OCI-LY7 (cell line): Measurements from ENCODE around the gene MYZAP. TPM values are rescaled to one million over a fixed set of nuclear protein-coding genes. Genes with fewer than 3 reads are reported as not detected.

Experiments used
- BruUV-seq: library from RNA; stranded (reverse); fragments of 400-500 nt; replicated peaks from 2 replicates; lab custom pipeline; 2021; lab: Mats Ljungman, UMichigan
- CTCF ChIA-PET: fragments of 300-600 bp; sonication (Branson Sonifier 250); formaldehyde crosslinking; loops from one replicate; lab custom pipeline; 2022; ENCODE audit warnings: antibody characterized with exemption; ENCODE audit not compliant: unreplicated experiment; lab: Charles Lee
- POLR2A ChIA-PET: fragments of 300-600 bp; sonication (Branson Sonifier 250); formaldehyde crosslinking; loops from one replicate; lab custom pipeline; 2022; ENCODE audit warnings: antibody characterized with exemption; lab: Charles Lee
- DNase-seq: peaks from one replicate; pipeline ENCODE4 v3.0.0-alpha.2; 2015; ENCODE audit warnings: low spot score
- H2AFZ ChIP-seq: fragments of 200-600 bp; sonication (generic), shearing (Covaris generic); 2 replicates; pipeline ENCODE4 v1.6.1; 2014; ENCODE audit warnings: mild to moderate bottlenecking, antibody characterized with exemption, low read length, moderate library complexity
- H3K27ac ChIP-seq: fragments of 200-600 bp; sonication (generic); 2 replicates; pipeline ENCODE4 v1.5.1; 2014; ENCODE audit warnings: mixed run types, low read depth, mild to moderate bottlenecking, moderate library complexity, low read length, inconsistent platforms; ENCODE audit not compliant: poor library complexity, severe bottlenecking
- H3K36me3 ChIP-seq: fragments of 200-600 bp; sonication (generic); 2 replicates; pipeline ENCODE4 v1.6.1; 2014; ENCODE audit warnings: mild to moderate bottlenecking, antibody characterized with exemption, low read length, moderate library complexity, mixed read lengths; ENCODE audit not compliant: insufficient read depth
- H3K4me1 ChIP-seq: fragments of 200-600 bp; sonication (generic); 2 replicates; pipeline ENCODE4 v1.5.1; 2014; ENCODE audit warnings: mild to moderate bottlenecking, low read length; ENCODE audit not compliant: insufficient read depth, poor library complexity, severe bottlenecking
- H3K4me2 ChIP-seq: fragments of 200-600 bp; sonication (generic); 2 replicates; pipeline ENCODE4 v1.6.1; 2014; ENCODE audit warnings: mild to moderate bottlenecking, low read length
- H3K4me3 ChIP-seq: fragments of 200-600 bp; sonication (generic); 2 replicates; pipeline ENCODE4 v1.5.1; 2014; ENCODE audit warnings: mild to moderate bottlenecking, low read depth, low read length; ENCODE audit not compliant: poor library complexity, severe bottlenecking
- H3K79me2 ChIP-seq: fragments of 200-600 bp; sonication (generic); 2 replicates; pipeline ENCODE4 v1.6.1; 2016; ENCODE audit warnings: low read depth, mild to moderate bottlenecking, low read length, moderate library complexity, mixed read lengths; ENCODE audit not compliant: insufficient read depth
- H3K9me2 ChIP-seq: fragments of 200-600 bp; sonication (generic); 2 replicates; pipeline ENCODE4 v1.6.1; 2016; ENCODE audit warnings: mild to moderate bottlenecking, low read length, mixed read lengths; ENCODE audit not compliant: insufficient read depth
- H3K9me3 ChIP-seq: fragments of 200-600 bp; sonication (generic); 2 replicates; pipeline ENCODE4 v1.6.1; 2014; ENCODE audit warnings: mild to moderate bottlenecking, mixed run types, low read length, mixed read lengths
- H4K20me1 ChIP-seq: fragments of 200-600 bp; sonication (generic); 2 replicates; pipeline ENCODE4 v1.6.1; 2014; ENCODE audit warnings: mild to moderate bottlenecking, antibody characterized with exemption, low read length, moderate library complexity, mixed read lengths; ENCODE audit not compliant: insufficient read depth
- CTCF ChIP-seq: fragments of 200-600 bp; sonication (generic); conservative IDR thresholded peaks from 2 replicates; pipeline ENCODE4 v1.5.1; 2014; ENCODE audit warnings: mild to moderate bottlenecking, antibody characterized with exemption, low read length, moderate library complexity, mixed read lengths
- EZH2phosphoT487 ChIP-seq: fragments of 200-600 bp; sonication (generic); IDR thresholded peaks from 2 replicates; pipeline ENCODE4 v1.6.1; 2018; ENCODE audit warnings: low read depth, borderline replicate concordance, mild to moderate bottlenecking, mixed run types, antibody characterized with exemption, low read length, moderate library complexity, mixed read lengths
- intact Hi-C: fragments of 100-400 bp; cut with micrococcal nuclease; formaldehyde crosslinking; loops from one replicate; pipeline ENCODE4 v1.10.0; 2022; ENCODE audit not compliant: unreplicated experiment
- total RNA-seq, 2 experiments: library from RNA; depleted of rRNA in 1 of 2; stranded (reverse); fragments of >200 nt in 1 of 2; shearing (Covaris generic) in 1 of 2; gene quantifications; 2 replicates each; pipeline ENCODE4 v1.2.3, GENCODE V29; 2014 to 2022

MYZAP gene
- total RNA-seq, 2 experiments from 2014 or later: not detected

DNA sequence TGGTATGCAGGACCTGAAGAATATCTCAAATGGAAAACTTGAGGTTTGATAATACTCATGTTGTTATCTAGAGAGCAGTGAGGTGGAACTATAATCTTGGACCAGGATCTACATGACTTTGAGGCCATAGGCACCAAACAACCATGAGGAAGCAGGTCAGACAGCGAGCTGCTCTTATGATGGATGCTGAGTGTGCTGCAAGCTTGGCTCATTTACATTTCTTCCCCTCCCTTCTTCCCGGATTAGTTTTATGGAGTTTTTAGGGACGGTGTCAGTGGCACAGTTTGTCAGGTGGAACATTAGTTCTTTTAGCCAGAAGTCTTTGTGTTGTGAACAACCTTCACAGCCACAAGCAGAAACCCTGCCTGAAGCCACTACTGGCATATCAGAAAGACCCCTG, 8.0 kb upstream of the MYZAP start:
- TF ChIP-seq CTCF (no peak), EZH2phosphoT487 (no peak)
- Histone ChIP-seq H3K4me1 (no peaks in the 10 kb centered on the region), H3K4me2 (no peak overlapping the region), H3K79me2 (no peaks in the 10 kb centered on the region), H3K27ac (no peak overlapping the region), H3K4me3 (no peak overlapping the region), H3K9me3 (no peaks in the 10 kb centered on the region), H3K36me3 (no peaks in the 10 kb centered on the region), H2AFZ (no peak overlapping the region), H4K20me1 (no peaks in the 10 kb centered on the region), H3K9me2 (no peaks in the 10 kb centered on the region)
- POLR2A ChIA-PET: no interaction called here
- CTCF ChIA-PET: no interaction called here
- no TSS peak for BruUV-seq
- intact Hi-C loops: no loop called here
- DNase-seq: no peak

DNA sequence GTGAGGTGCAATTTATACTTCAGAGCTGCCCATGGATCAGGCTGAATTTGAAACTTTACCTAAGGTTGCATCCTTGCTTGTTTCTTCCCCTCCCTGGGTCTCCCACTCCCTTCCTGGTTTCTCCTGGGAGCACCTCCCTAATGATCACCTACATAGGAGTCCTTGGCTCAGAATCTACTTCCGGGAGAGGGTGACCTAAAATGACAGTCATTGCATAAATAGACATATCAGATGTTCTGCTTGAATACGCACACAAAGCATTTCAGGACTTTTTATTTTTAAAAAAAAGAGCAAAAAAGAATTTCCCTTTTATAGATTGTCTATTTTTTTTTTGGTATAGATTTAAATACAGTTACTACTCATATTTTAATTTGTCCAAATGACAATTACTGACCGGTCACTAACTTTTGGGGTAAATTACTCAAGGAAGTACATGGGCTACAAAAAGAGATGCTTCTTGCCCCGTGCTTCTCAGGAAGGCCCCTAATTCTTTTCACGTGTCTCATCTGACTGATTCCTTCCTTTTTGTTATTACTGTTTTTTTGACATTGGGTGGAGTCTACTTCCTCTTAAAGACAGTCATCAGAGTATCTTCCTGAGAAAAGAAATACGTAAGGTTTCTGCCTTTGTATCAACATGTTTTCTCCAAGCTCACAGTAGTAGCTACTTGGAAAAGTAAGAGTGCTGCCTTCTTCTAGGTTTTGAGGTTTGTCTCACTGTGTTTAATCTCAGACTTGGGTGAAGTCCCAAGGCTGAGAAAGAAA, 4.9 kb upstream of the MYZAP start:
- ChIA-PET POLR2A (no interaction called here), CTCF (no interaction called here)
- Histone ChIP-seq H4K20me1 (no peaks in the 10 kb centered on the region), H3K4me2 (no peak overlapping the region), H2AFZ (no peak overlapping the region), H3K4me3 (no peak overlapping the region), H3K79me2 (no peaks in the 10 kb centered on the region), H3K4me1 (no peaks in the 10 kb centered on the region), H3K9me2 (no peaks in the 10 kb centered on the region), H3K27ac (no peak overlapping the region), H3K9me3 (no peaks in the 10 kb centered on the region), H3K36me3 (no peaks in the 10 kb centered on the region)
- DNase-seq: no peak
- BruUV-seq: no TSS peak
- TF ChIP-seq EZH2phosphoT487 (no peak), CTCF (no peak)
- intact Hi-C loops: no loop called here

GRCh38 chr15:57589281-57589680, 2.4 kb upstream of the MYZAP start:
- Histone ChIP-seq H3K79me2 (no peaks in the 10 kb centered on the region), H3K27ac (no peak overlapping the region), H3K36me3 (no peaks in the 10 kb centered on the region), H4K20me1 (no peaks in the 10 kb centered on the region), H3K4me3 (no peak overlapping the region), H3K9me3 (no peaks in the 10 kb centered on the region), H3K4me1 (no peaks in the 10 kb centered on the region), H3K9me2 (no peaks in the 10 kb centered on the region), H3K4me2 (no peak overlapping the region), H2AFZ (no peak overlapping the region)
- no TSS peak for BruUV-seq
- ChIA-PET POLR2A (no interaction called here), CTCF (no interaction called here)
- no peak for DNase-seq
- intact Hi-C loops: no loop called here
- TF ChIP-seq CTCF (no peak), EZH2phosphoT487 (no peak)
